GM19240 (cell line): ENCODE data around the gene CCDC9B.
A peak's percentile ranks its signal among the peaks of the same experiment; 100 is the strongest.

ENCODE experiments used
- DNase-seq: peaks from one replicate; pipeline ENCODE4 v3.0.0; 2011; ENCODE audit warnings: low spot score; ENCODE audit not compliant: insufficient read length

The CCDC9B gene

GRCh38 chr15:40365624-40366456, 25.1 kb upstream of the CCDC9B start:
- DNase-seq = no peak

GRCh38 chr15:40365016-40365415, 24.3 kb upstream of the CCDC9B start:
- DNase-seq = no peak

GRCh38 chr15:40364251-40364650, 23.5 kb upstream of the CCDC9B start:
- DNase-seq = no peak

- DNase-seq = no peak
These were observed 22.9 kb upstream of the CCDC9B start for GRCh38 chr15:40363611-40364010.

GRCh38 chr15:40361640-40362039, 20.9 kb upstream of the CCDC9B start:
- no peak for DNase-seq

GRCh38 chr15:40360015-40360414, 19.3 kb upstream of the CCDC9B start:
- no peak for DNase-seq

- DNase-seq = no peak
These were observed 18.0 kb upstream of the CCDC9B start for GRCh38 chr15:40358471-40359353.

GRCh38 chr15:40357723-40358470, 17.2 kb upstream of the CCDC9B start, which contains the start of gene DISP2:
TSS of gene DISP2 (plus strand) at chr15:40358219. CDS start at chr15:40358322, 103 bp downstream.
- DNase-seq = peak; percentile 98

GRCh38 chr15:40357246-40357645, 16.5 kb upstream of the CCDC9B start:
- no peak for DNase-seq

- no peak for DNase-seq
These were observed 15.3 kb upstream of the CCDC9B start for GRCh38 chr15:40355976-40356585.

GRCh38 chr15:40354408-40355171, 13.9 kb upstream of the CCDC9B start:
- DNase-seq = no peak

GRCh38 chr15:40353697-40354096, 13.0 kb upstream of the CCDC9B start:
- DNase-seq = no peak

- DNase-seq = no peak
These were observed 11.7 kb upstream of the CCDC9B start for GRCh38 chr15:40352281-40352901.

- DNase-seq = no peak
These were observed 8.4 kb upstream of the CCDC9B start for GRCh38 chr15:40349163-40349562.

- DNase-seq = no peak
These were observed 7.7 kb upstream of the CCDC9B start for GRCh38 chr15:40348474-40348870.

- DNase-seq = no peak
These were observed 7.1 kb upstream of the CCDC9B start for GRCh38 chr15:40347559-40348473.

GRCh38 chr15:40346579-40347558, 6.1 kb upstream of the CCDC9B start:
- no peak for DNase-seq
